Stimulated activated effector memory CD8-positive, alpha-beta T cell treated with anti-CD3 and anti-CD28 coated beads, Interleukin-12 subunit alpha, Interleukin-12 subunit beta, amount 100 ng/mL, for 72 hours (primary cell): ENCODE measurements around the gene GUF1.
"Not testable (repeated sequence)": the region's sequence is repeated elsewhere in the genome, so short reads cannot be mapped to it uniquely, and the experiment has no call there.

Experiments
- ATAC-seq: fragments of 150-1000 bp; cut with Tn5 transposase; 2 replicates; pipeline ENCODE4 v1.10.0; 2021
- DNase-seq, 2 donors: peaks; one replicate each; pipeline ENCODE4 v3.0.0; 2021 to 2022; ENCODE audit warnings: low spot score in 2 of 2
- H3K27ac Mint-ChIP-seq: one replicate; pipeline ENCODE4 v1.8.0; 2022; ENCODE audit warnings: mild to moderate bottlenecking, mixed read lengths
- H3K36me3 Mint-ChIP-seq: one replicate; pipeline ENCODE4 v1.8.0; 2022; ENCODE audit warnings: mild to moderate bottlenecking, mixed read lengths
- H3K4me1 Mint-ChIP-seq: one replicate; pipeline ENCODE4 v1.8.0; 2022; ENCODE audit warnings: mixed read lengths
- H3K4me3 Mint-ChIP-seq: one replicate; pipeline ENCODE4 v1.8.0; 2022; ENCODE audit warnings: mild to moderate bottlenecking, mixed read lengths
- H3K9me3 Mint-ChIP-seq: one replicate; pipeline ENCODE4 v1.8.0; 2022; ENCODE audit warnings: mixed read lengths

Gene GUF1

GRCh38 chr4:44728694-44729093 is 50.5 kb downstream of the GUF1 start:
- Mint-ChIP-seq H3K4me1 (peaks cover 27% of the 10 kb centered on the region), H3K36me3 (peaks cover 13% of the 10 kb centered on the region)
- not testable (repeated sequence) for H3K27ac Mint-ChIP-seq, H3K9me3 Mint-ChIP-seq, DNase-seq, H3K4me3 Mint-ChIP-seq, ATAC-seq

GRCh38 chr4:44736900-44737299 is 58.7 kb downstream of the GUF1 start:
- no peaks in the 10 kb centered on the region for H3K36me3 Mint-ChIP-seq
- H3K9me3 Mint-ChIP-seq = no peaks in the 10 kb centered on the region
- DNase-seq (no peak), ATAC-seq (no peak)
- H3K27ac Mint-ChIP-seq = no peak overlapping the region
- no peaks in the 10 kb centered on the region for H3K4me1 Mint-ChIP-seq
- H3K4me3 Mint-ChIP-seq = no peak overlapping the region

DNA sequence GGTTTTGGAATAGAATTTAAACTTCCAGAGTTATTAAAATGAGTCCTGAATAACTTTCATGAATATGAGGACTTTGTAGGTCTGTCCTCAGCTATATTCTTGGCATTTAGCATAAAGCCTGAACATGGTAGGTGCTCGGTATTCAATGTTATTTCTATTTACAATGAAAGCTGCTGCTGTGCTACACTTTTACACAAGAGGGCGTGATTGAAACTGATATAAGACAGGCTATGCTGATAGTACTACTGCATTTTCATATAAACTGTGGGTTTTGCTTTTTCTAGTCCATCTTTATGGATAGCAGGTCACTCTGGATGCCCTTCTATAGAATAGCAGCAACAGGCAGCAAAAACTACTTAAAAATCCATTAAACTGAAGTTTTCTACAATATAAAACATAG is 60.4 kb downstream of the GUF1 start:
- Mint-ChIP-seq H3K4me1 (no peaks in the 10 kb centered on the region), H3K27ac (no peak overlapping the region), H3K9me3 (no peaks in the 10 kb centered on the region), H3K36me3 (no peaks in the 10 kb centered on the region), H3K4me3 (no peak overlapping the region)
- ATAC-seq (no peak), DNase-seq (no peak)

- no peak overlapping the region for H3K27ac Mint-ChIP-seq
- DNase-seq = no peak
- no peak for ATAC-seq
- H3K4me1 Mint-ChIP-seq = no peaks in the 10 kb centered on the region
- H3K36me3 Mint-ChIP-seq = no peaks in the 10 kb centered on the region
- no peaks in the 10 kb centered on the region for H3K9me3 Mint-ChIP-seq
- no peak overlapping the region for H3K4me3 Mint-ChIP-seq
Observed at GRCh38 chr4:44740201-44740600, 62.0 kb downstream of the GUF1 start.
